ENCODE results near the gene CIB4. TPM values are rescaled to one million over a fixed set of nuclear protein-coding genes. Genes with fewer than 3 reads are reported as not detected.

The CIB4 gene
- total and polyA plus RNA-seq, 2 of the 13 experiments (the other 11 are each of a cell fraction or from before 2014, with no cell fraction given), result not detected

DNA sequence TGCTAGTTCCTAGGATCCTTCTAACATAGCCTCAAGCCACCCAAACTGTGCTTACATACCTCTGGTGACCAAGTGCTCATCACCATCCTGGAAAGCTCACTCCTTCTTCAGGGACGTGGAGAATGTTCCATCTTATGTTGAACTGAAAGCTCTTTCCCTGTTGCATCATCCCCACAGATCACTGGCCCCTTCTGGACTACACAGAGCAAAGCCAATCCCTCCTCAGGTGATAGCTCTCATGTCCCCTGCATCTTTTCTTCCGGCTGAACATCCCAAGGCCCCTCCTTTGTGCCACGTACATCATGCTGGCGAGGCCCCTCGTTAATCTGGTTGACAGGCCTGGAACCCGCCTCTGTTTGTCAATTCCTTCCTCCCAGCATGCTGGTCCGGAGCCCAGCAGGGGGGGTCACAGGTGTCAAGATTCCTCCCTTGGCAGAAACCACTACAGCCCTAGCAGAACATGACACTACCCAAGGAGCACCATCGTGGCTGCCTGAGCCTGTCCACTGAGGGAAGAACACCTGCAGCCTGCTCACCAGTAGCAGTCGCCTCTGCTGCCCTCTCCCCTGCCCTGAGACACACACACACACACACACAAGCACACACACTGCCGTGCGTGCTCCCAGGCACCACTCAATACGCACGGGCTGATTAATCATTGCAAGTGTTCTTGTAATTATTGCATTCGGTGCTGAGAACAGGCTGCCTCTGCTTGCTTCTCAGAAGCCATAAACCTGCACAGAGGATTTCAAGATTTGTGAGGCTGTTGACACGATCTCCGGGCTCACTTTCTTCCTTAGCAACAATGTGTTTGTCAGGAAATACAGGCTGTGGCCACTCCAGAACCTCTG is 45.0 kb upstream of the CIB4 start (continued):
- TF ChIP-seq, protein P1, sequence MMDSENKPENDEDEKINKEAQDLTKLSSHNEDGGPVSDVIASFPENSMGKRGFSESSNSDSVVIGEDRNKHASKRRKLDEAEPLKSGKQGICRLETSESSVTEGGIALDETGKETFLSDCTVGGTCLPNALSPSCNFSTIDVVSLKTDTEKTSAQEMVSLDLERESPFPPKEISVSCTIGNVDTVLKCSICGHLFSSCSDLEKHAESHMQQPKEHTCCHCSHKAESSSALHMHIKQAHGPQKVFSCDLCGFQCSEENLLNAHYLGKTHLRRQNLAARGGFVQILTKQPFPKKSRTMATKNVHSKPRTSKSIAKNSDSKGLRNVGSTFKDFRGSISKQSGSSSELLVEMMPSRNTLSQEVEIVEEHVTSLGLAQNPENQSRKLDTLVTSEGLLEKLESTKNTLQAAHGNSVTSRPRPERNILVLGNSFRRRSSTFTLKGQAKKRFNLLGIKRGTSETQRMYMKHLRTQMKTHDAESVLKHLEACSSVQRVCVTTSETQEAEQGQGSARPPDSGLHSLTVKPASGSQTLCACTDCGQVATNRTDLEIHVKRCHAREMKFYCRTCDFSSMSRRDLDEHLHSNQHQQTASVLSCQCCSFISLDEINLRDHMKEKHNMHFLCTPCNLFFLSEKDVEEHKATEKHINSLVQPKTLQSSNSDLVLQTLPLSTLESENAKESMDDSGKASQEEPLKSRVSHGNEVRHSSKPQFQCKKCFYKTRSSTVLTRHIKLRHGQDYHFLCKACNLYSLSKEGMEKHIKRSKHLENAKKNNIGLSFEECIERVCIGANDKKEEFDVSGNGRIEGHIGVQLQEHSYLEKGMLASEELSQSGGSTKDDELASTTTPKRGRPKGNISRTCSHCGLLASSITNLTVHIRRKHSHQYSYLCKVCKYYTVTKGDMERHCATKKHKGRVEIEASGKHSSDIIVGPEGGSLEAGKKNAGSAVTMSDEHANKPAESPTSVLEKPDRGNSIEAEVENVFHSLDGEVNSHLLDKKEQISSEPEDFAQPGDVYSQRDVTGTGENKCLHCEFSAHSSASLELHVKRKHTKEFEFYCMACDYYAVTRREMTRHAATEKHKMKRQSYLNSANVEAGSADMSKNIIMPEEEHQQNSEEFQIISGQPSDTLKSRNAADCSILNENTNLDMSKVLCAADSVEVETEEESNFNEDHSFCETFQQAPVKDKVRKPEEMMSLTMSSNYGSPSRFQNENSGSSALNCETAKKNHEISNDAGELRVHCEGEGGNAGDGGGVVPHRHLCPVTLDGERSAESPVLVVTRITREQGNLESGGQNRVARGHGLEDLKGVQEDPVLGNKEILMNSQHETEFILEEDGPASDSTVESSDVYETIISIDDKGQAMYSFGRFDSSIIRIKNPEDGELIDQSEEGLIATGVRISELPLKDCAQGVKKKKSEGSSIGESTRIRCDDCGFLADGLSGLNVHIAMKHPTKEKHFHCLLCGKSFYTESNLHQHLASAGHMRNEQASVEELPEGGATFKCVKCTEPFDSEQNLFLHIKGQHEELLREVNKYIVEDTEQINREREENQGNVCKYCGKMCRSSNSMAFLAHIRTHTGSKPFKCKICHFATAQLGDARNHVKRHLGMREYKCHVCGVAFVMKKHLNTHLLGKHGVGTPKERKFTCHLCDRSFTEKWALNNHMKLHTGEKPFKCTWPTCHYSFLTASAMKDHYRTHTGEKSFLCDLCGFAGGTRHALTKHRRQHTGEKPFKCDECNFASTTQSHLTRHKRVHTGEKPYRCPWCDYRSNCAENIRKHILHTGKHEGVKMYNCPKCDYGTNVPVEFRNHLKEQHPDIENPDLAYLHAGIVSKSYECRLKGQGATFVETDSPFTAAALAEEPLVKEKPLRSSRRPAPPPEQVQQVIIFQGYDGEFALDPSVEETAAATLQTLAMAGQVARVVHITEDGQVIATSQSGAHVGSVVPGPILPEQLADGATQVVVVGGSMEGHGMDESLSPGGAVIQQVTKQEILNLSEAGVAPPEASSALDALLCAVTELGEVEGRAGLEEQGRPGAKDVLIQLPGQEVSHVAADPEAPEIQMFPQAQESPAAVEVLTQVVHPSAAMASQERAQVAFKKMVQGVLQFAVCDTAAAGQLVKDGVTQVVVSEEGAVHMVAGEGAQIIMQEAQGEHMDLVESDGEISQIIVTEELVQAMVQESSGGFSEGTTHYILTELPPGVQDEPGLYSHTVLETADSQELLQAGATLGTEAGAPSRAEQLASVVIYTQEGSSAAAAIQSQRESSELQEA (CRISPR knock-in tag; IDR thresholded peaks at IDR 0.05; ENCODE audit: not compliant biosample characterization), result no peak
- TF ChIP-seq TARDBP (CRISPR knock-in tag; IDR thresholded peaks at IDR 0.05) (no peak), NRL (CRISPR knock-in tag; IDR thresholded peaks at IDR 0.05; ENCODE audit: borderline replicate concordance) (no peak), STAT5B (CRISPR knock-in tag; IDR thresholded peaks at IDR 0.05) (no peak), ZNF747 (CRISPR knock-in tag; IDR thresholded peaks at IDR 0.05; ENCODE audit: borderline replicate concordance) (no peak), ZFP90 (CRISPR knock-in tag; IDR thresholded peaks at IDR 0.05; ENCODE audit: borderline replicate concordance) (no peak), THAP11 (CRISPR knock-in tag; IDR thresholded peaks at IDR 0.05) (no peak), ZNF816 (CRISPR knock-in tag; IDR thresholded peaks at IDR 0.05; ENCODE audit: borderline replicate concordance) (no peak), CBX5 (CRISPR knock-in tag; IDR thresholded peaks at IDR 0.05; ENCODE audit: borderline replicate concordance) (no peak)
- TF ChIP-seq, protein P2, sequence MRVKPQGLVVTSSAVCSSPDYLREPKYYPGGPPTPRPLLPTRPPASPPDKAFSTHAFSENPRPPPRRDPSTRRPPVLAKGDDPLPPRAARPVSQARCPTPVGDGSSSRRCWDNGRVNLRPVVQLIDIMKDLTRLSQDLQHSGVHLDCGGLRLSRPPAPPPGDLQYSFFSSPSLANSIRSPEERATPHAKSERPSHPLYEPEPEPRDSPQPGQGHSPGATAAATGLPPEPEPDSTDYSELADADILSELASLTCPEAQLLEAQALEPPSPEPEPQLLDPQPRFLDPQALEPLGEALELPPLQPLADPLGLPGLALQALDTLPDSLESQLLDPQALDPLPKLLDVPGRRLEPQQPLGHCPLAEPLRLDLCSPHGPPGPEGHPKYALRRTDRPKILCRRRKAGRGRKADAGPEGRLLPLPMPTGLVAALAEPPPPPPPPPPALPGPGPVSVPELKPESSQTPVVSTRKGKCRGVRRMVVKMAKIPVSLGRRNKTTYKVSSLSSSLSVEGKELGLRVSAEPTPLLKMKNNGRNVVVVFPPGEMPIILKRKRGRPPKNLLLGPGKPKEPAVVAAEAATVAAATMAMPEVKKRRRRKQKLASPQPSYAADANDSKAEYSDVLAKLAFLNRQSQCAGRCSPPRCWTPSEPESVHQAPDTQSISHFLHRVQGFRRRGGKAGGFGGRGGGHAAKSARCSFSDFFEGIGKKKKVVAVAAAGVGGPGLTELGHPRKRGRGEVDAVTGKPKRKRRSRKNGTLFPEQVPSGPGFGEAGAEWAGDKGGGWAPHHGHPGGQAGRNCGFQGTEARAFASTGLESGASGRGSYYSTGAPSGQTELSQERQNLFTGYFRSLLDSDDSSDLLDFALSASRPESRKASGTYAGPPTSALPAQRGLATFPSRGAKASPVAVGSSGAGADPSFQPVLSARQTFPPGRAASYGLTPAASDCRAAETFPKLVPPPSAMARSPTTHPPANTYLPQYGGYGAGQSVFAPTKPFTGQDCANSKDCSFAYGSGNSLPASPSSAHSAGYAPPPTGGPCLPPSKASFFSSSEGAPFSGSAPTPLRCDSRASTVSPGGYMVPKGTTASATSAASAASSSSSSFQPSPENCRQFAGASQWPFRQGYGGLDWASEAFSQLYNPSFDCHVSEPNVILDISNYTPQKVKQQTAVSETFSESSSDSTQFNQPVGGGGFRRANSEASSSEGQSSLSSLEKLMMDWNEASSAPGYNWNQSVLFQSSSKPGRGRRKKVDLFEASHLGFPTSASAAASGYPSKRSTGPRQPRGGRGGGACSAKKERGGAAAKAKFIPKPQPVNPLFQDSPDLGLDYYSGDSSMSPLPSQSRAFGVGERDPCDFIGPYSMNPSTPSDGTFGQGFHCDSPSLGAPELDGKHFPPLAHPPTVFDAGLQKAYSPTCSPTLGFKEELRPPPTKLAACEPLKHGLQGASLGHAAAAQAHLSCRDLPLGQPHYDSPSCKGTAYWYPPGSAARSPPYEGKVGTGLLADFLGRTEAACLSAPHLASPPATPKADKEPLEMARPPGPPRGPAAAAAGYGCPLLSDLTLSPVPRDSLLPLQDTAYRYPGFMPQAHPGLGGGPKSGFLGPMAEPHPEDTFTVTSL (CRISPR knock-in tag; IDR thresholded peaks at IDR 0.05; ENCODE audit: borderline replicate concordance), result no peak
- TF ChIP-seq, protein P3, sequence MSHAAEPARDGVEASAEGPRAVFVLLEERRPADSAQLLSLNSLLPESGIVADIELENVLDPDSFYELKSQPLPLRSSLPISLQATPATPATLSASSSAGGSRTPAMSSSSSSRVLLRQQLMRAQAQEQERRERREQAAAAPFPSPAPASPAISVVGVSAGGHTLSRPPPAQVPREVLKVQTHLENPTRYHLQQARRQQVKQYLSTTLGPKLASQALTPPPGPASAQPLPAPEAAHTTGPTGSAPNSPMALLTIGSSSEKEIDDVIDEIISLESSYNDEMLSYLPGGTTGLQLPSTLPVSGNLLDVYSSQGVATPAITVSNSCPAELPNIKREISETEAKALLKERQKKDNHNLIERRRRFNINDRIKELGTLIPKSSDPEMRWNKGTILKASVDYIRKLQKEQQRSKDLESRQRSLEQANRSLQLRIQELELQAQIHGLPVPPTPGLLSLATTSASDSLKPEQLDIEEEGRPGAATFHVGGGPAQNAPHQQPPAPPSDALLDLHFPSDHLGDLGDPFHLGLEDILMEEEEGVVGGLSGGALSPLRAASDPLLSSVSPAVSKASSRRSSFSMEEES (CRISPR knock-in tag; IDR thresholded peaks at IDR 0.05), result no peak

Measured in HepG2 (cell line).